OCI-LY1 (cell line): ENCODE measurements around the gene BICD1.

Experiments used
- EZH2 ChIP-seq: fragments of 200-600 bp; sonication (generic), shearing (Covaris generic); IDR thresholded peaks from 2 replicates; pipeline ENCODE4 v1.8.0; 2017; ENCODE audit warnings: borderline replicate concordance, mixed run types, mild to moderate bottlenecking, antibody characterized with exemption, low read length, moderate library complexity, mixed read lengths
- TF ChIP-seq, protein P1 (sequence below): fragments of 200-600 bp; sonication (generic), shearing (Covaris generic); IDR thresholded peaks from 2 replicates; pipeline ENCODE4 v1.5.1; 2017; ENCODE audit warnings: mild to moderate bottlenecking, antibody characterized with exemption, low read length, moderate library complexity, mixed read lengths

DNA sequence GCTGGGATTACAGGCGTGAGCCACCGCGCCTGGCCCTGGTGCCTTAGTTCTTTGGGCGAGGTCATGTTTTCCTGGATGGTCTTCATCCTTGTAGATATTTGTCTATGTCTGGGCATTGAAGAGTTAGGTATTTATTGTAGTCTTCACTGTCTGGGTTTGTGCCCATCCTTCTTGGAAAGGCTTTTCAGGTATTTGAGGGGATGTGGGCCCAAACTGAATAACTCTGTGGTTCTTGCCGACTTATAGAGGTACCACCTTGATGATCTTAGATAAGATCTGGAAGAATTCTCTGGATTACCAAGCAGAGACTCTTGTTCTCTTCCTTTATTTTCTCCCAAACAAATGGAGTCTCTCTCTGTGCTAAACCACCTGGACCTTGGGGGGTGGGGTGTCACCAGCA, 311.6 kb downstream of the BICD1 start:
- TF ChIP-seq EZH2, result no peak
- TF ChIP-seq, protein P1, sequence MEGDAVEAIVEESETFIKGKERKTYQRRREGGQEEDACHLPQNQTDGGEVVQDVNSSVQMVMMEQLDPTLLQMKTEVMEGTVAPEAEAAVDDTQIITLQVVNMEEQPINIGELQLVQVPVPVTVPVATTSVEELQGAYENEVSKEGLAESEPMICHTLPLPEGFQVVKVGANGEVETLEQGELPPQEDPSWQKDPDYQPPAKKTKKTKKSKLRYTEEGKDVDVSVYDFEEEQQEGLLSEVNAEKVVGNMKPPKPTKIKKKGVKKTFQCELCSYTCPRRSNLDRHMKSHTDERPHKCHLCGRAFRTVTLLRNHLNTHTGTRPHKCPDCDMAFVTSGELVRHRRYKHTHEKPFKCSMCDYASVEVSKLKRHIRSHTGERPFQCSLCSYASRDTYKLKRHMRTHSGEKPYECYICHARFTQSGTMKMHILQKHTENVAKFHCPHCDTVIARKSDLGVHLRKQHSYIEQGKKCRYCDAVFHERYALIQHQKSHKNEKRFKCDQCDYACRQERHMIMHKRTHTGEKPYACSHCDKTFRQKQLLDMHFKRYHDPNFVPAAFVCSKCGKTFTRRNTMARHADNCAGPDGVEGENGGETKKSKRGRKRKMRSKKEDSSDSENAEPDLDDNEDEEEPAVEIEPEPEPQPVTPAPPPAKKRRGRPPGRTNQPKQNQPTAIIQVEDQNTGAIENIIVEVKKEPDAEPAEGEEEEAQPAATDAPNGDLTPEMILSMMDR, result no peak
